GM12865 (cell line): ENCODE results near the gene RTF2.

ENCODE experiments used
- DNase-seq: peaks from one replicate; pipeline ENCODE4 v3.0.0; 2010; ENCODE audit warnings: low read depth
- H3K4me3 ChIP-seq: 2 replicates; pipeline ENCODE4 v1.5.1; 2011; ENCODE audit warnings: mild to moderate bottlenecking, low read depth, low read length, control low read depth
- CTCF ChIP-seq: IDR thresholded peaks from 2 replicates; pipeline ENCODE4 v1.5.1; 2011; ENCODE audit warnings: low read length, control low read depth, low read depth, inconsistent platforms; ENCODE audit not compliant: insufficient read depth; ENCODE audit errors: missing control alignments

Gene RTF2

GRCh38 chr20:56423886-56424285, 44.5 kb upstream of the RTF2 start:
- no peak overlapping the region for H3K4me3 ChIP-seq
- no peak for DNase-seq
- no peak for TF ChIP-seq CTCF

- TF ChIP-seq CTCF: no peak
- no peak for DNase-seq
- H3K4me3 ChIP-seq: no peak overlapping the region
Measured at GRCh38 chr20:56424931-56425330, 43.5 kb upstream of the RTF2 start.

GRCh38 chr20:56426026-56426425, 42.4 kb upstream of the RTF2 start:
- H3K4me3 ChIP-seq: no peak overlapping the region
- no peak for TF ChIP-seq CTCF
- DNase-seq: no peak

- TF ChIP-seq CTCF: no peak
- DNase-seq: no peak
- H3K4me3 ChIP-seq: no peak overlapping the region
Measured at GRCh38 chr20:56426926-56427325, 41.5 kb upstream of the RTF2 start.

- no peak overlapping the region for H3K4me3 ChIP-seq
- no peak for DNase-seq
- TF ChIP-seq CTCF: no peak
Measured at GRCh38 chr20:56427797-56428196, 40.6 kb upstream of the RTF2 start.

GRCh38 chr20:56428410-56428809, 40.0 kb upstream of the RTF2 start:
- no peak for DNase-seq
- no peak overlapping the region for H3K4me3 ChIP-seq
- no peak for TF ChIP-seq CTCF

GRCh38 chr20:56428881-56429280, 39.5 kb upstream of the RTF2 start:
- DNase-seq: no peak
- TF ChIP-seq CTCF: no peak
- H3K4me3 ChIP-seq: no peak overlapping the region
